Keratinocyte (primary cell): ENCODE data around the gene DLG5.

ENCODE experiments used
- EZH2 ChIP-seq: IDR thresholded peaks from one replicate; pipeline ENCODE4 v1.6.1; 2012; ENCODE audit warnings: inconsistent platforms, mild to moderate bottlenecking, low read length, moderate library complexity
- TF ChIP-seq, protein P1 (sequence below), 3 experiments: IDR thresholded peaks in 1 of 3; conservative IDR thresholded peaks in 1 of 3; optimal IDR thresholded peaks in 1 of 3; 2 replicates in 2 of 3; 3 replicates in 1 of 3; pipeline versions ENCODE3 to v1.5.1; 2011; ENCODE audit warnings: low read length in 3 of 3, mild to moderate bottlenecking in 3 of 3, moderate library complexity in 2 of 3, control low read depth in 1 of 3, inconsistent platforms in 1 of 3; ENCODE audit not compliant: insufficient read depth in 2 of 3; ENCODE audit errors: extremely low read depth in 1 of 3

DNA sequence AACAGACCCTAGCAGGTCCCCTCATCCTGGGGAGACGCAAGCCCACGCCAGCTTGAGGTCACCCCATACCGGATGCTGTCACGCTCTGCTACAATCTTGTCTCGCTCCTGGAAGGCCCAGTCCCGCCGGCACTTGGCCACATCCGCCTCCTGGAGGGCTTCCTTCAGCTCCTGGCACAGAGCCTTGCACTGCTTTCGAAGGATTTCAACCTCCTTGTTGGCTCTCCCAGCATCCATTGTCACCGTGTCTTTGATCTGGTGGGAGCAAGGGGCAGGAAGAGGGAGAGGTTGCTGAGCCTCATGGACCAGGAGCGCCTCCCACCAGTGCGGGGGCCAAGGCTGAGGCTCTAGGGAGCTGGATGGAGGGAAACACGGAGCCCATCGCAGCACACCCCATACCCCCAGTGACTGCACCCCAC lies 90.9 kb downstream of the DLG5 start:
- TF ChIP-seq, protein P1, sequence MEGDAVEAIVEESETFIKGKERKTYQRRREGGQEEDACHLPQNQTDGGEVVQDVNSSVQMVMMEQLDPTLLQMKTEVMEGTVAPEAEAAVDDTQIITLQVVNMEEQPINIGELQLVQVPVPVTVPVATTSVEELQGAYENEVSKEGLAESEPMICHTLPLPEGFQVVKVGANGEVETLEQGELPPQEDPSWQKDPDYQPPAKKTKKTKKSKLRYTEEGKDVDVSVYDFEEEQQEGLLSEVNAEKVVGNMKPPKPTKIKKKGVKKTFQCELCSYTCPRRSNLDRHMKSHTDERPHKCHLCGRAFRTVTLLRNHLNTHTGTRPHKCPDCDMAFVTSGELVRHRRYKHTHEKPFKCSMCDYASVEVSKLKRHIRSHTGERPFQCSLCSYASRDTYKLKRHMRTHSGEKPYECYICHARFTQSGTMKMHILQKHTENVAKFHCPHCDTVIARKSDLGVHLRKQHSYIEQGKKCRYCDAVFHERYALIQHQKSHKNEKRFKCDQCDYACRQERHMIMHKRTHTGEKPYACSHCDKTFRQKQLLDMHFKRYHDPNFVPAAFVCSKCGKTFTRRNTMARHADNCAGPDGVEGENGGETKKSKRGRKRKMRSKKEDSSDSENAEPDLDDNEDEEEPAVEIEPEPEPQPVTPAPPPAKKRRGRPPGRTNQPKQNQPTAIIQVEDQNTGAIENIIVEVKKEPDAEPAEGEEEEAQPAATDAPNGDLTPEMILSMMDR (optimal IDR thresholded peaks at IDR 0.05 in 1 of 3, IDR thresholded peaks at IDR 0.05 in 1 of 3, conservative IDR thresholded peaks at IDR 0.05 in 1 of 3; ENCODE audit: extremely low read depth in 1 of 3, insufficient read depth in 2 of 3, low read length in 3 of 3): no peak
- TF ChIP-seq EZH2: no peak
